Kidney epithelial cell (primary cell): ENCODE data around the gene MYO5C. TPM values are rescaled to one million over a fixed set of nuclear protein-coding genes. Genes with fewer than 3 reads are reported as not detected.

Experiments used
- DNase-seq: peaks from one replicate; pipeline ENCODE4 v3.0.0-alpha.2; 2010; ENCODE audit warnings: low read depth
- H3K27me3 ChIP-seq: 2 replicates; pipeline ENCODE4 v1.6.0; 2011; ENCODE audit warnings: low read length; ENCODE audit not compliant: control insufficient read depth, insufficient read depth
- H3K36me3 ChIP-seq: 2 replicates; pipeline ENCODE4 v1.5.1; 2011; ENCODE audit warnings: low read length; ENCODE audit not compliant: control insufficient read depth, insufficient read depth
- H3K4me3 ChIP-seq: 2 replicates; pipeline ENCODE4 v1.5.1; 2011; ENCODE audit warnings: low read depth, mild to moderate bottlenecking, control low read depth, low read length
- total RNA-seq: library from RNA; depleted of rRNA; stranded (reverse); fragments of >200 nt; gene quantifications from 2 replicates; pipeline ENCODE4 v1.2.3, GENCODE V29; 2015
- TF ChIP-seq, protein P1 (sequence below): IDR thresholded peaks from 2 replicates; pipeline ENCODE4 v1.5.1; 2011; ENCODE audit warnings: mild to moderate bottlenecking, moderate library complexity, low read length, control low read depth, inconsistent platforms; ENCODE audit not compliant: insufficient read depth, poor library complexity, severe bottlenecking

The MYO5C gene
- total RNA-seq, 1 donor from 2014 or later, result 26.4 TPM

DNA sequence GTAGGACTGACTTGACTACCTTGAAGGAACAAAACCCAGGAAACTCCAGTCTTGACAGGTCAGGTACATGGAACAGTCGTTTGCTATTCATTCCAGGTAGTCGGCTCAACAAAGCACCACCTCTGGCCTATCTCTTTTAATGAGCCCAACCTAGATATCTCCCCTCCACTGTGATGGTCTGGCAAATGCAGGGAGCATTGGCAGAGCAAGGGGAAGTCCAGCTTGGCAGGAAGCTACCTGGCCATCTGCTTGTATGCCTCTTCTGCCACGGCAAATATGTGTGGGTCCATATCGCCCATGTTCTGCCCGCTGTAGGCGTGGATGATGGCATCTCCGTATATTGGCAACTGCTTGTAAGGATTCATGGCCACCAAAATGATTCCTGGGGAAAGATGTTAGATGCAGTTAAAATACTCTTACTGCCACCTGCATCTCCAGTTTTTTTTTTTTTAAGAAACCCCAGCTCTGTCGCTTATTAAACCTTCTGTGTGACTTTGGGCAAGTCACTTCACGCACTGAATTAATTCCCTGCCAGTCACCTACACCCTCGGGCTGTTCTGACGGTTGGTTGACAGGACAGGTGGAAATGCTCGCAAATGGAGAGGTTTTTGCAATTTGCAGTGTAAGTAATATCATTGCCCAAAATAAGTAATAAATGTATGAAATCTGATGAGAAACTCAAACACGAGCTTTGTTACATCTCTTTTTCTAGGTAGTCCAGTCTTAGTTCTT lies 16.8 kb downstream of the MYO5C start:
- DNase-seq, result no peak
- H3K36me3 ChIP-seq, result peaks cover 1% of the 10 kb centered on the region
- TF ChIP-seq, protein P1, sequence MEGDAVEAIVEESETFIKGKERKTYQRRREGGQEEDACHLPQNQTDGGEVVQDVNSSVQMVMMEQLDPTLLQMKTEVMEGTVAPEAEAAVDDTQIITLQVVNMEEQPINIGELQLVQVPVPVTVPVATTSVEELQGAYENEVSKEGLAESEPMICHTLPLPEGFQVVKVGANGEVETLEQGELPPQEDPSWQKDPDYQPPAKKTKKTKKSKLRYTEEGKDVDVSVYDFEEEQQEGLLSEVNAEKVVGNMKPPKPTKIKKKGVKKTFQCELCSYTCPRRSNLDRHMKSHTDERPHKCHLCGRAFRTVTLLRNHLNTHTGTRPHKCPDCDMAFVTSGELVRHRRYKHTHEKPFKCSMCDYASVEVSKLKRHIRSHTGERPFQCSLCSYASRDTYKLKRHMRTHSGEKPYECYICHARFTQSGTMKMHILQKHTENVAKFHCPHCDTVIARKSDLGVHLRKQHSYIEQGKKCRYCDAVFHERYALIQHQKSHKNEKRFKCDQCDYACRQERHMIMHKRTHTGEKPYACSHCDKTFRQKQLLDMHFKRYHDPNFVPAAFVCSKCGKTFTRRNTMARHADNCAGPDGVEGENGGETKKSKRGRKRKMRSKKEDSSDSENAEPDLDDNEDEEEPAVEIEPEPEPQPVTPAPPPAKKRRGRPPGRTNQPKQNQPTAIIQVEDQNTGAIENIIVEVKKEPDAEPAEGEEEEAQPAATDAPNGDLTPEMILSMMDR, result no peak
- H3K27me3 ChIP-seq, result no peaks in the 10 kb centered on the region
- H3K4me3 ChIP-seq, result no peak overlapping the region

DNA sequence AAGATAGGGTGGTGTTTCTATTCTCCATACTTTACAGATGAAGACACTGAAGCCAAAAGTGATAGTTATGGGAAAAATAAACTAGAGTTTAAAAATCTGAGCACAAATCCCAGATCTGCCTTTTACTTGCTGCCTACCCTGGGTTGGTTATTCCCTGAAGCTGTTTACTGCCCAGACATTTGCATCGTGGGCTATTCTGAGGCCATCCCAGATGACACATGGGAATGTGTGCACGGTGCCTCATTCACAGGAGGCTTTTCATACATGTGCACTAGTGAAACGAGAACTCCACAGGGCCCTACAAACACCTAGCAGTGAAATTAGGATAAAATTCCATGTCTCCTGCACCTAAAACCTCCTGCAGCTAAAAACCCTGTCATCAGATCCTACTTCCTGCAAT lies 17.5 kb downstream of the MYO5C start:
- Histone ChIP-seq H3K4me3 (no peak overlapping the region), H3K36me3 (peaks cover 1% of the 10 kb centered on the region), H3K27me3 (no peaks in the 10 kb centered on the region)
- TF ChIP-seq, protein P1, result no peak
- DNase-seq, result no peak

DNA sequence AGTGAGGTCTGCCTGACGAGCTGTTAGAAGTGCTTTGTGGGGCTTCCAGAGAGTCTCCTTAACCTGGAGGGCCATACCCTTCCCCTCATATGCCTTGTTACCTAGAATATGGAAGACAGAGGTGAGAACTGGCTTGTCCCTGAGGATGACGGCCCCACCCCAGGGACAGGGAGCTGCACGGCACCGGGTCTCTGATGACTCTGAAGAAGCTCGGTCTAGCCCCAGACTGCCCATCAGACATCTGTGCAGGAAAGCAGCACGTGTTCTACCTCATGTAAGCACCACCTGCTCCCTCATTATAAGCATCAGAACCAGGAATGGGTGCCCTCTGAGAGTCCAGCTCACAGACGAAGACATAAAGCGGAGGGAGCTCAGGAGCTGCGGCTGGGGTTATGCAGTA lies 18.0 kb downstream of the MYO5C start:
- no peak for DNase-seq
- Histone ChIP-seq H3K27me3 (no peaks in the 10 kb centered on the region), H3K4me3 (no peak overlapping the region), H3K36me3 (peaks cover 1% of the 10 kb centered on the region)
- TF ChIP-seq, protein P1, result no peak

DNA sequence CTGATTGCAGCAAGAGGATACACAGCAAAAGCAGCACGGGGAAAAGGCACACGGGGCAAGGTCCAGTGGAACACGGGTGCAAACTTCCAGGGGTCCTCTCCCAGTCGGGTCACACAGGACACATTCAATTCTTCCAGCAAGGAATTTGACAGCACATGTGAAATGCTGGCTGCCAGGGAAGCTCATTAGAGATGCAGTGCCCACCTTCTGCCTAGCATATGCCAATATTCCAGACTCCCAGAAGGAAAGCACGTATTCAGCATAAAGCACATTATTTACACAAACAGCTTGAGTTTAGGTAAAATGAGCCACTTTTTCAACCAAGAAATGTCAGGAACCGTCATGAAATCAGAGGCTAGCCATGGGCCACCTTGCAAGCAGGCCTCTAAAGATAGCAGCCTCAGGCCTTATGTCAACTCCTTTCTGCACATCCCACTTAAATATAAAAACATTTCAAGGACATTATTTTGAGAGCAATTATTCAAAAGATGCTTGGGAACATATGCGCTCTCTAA lies 19.3 kb downstream of the MYO5C start:
- TF ChIP-seq, protein P1, result no peak
- no peaks in the 10 kb centered on the region for H3K27me3 ChIP-seq
- no peak overlapping the region for H3K4me3 ChIP-seq
- peaks cover 1% of the 10 kb centered on the region for H3K36me3 ChIP-seq
- DNase-seq, result no peak

DNA sequence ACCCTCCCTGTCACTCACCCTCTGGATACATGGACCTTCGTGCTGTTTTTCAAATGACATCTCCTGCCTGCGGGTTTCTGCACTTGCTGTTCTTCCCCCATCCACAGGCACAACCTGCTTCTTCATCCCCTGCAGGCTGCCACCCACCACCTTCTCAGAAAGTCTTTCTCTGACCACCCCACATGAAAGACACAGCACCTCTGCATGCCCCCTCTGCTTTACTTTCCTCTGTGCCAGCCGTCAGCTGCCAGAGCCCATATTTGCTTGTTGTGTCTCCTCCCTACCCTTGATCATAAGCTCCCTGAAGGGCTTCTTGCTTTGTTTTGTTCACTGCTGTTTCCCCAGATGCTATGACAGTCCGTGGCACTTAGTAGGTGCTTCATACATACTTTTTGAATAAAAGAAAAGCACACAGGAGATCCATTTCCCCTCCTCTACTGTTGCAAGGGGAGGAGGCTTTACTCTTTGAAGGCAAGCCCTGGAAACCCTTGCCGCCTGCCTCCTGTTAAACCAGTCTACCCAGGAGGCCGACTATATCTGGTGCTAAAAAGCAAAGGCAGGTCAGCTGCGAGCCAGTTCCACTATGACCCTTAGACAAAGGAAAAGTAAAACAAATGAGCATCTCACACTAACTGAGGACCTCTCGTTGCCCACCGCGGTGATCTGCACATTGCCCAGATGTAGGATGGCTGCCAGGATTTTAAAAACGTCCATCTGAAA lies 31.9 kb downstream of the MYO5C start:
- no peak for DNase-seq
- TF ChIP-seq, protein P1, result no peak
- Histone ChIP-seq H3K36me3 (no peaks in the 10 kb centered on the region), H3K27me3 (no peaks in the 10 kb centered on the region), H3K4me3 (no peak overlapping the region)
